Mucosa of descending colon (tissue), 3 donors: ENCODE data around the gene TMEM267. TPM values are rescaled to one million over a fixed set of nuclear protein-coding genes. Genes with fewer than 3 reads are reported as not detected.

Source experiments
- ATAC-seq: fragments of 200-7000 bp; cut with Tn5 transposase; one replicate; pipeline ENCODE4 v1.9.1; 2020; ENCODE audit warnings: mild to moderate bottlenecking, moderate library complexity
- DNase-seq, 3 donors: peaks; one replicate each; pipeline ENCODE4 v3.0.0-alpha.2; 2020
- H3K36me3 ChIP-seq: fragments of 200-600 bp; one replicate; pipeline ENCODE4 v1.8.0; 2021; ENCODE audit warnings: low read depth, mild to moderate bottlenecking
- H3K4me1 ChIP-seq: fragments of 200-600 bp; one replicate; pipeline ENCODE4 v1.8.0; 2021; ENCODE audit warnings: low read depth, mild to moderate bottlenecking
- H3K4me3 ChIP-seq: fragments of 200-600 bp; one replicate; pipeline ENCODE4 v1.8.0; 2021; ENCODE audit warnings: mild to moderate bottlenecking
- H3K9me3 ChIP-seq: fragments of 200-600 bp; one replicate; pipeline ENCODE4 v1.8.0; 2021; ENCODE audit warnings: mild to moderate bottlenecking
- intact Hi-C, 2 donors: fragments of 100-400 bp; cut with DNase I in 1 of 2; cut with micrococcal nuclease in 1 of 2; formaldehyde crosslinking; loops; one replicate each; pipeline versions ENCODE4 v1.11.0 to v1.11.1; 2022; cut with DNase I, micrococcal nuclease
- long read RNA-seq, 2 donors: library from polyadenylated mRNA; unstranded; transcript quantifications; one replicate each; pipeline ENCODE4 v2.0.0, GENCODE V29; 2019 to 2021
- total RNA-seq, 3 donors: library from RNA; stranded (reverse); fragmentation: NEBNext Ultra II Directional in 2 of 3; extraction: Animal tissue kit (Norgen Biotek cat#: 25700) in 2 of 3; gene quantifications; one replicate each; pipeline versions ENCODE4 v1.2.1 to v1.2.4, GENCODE V29; 2021 to 2023
- TF ChIP-seq, protein P1 (sequence below): fragments of 200-600 bp; IDR thresholded peaks from one replicate; pipeline ENCODE4 v1.8.0; 2022; ENCODE audit warnings: antibody characterized with exemption, mild to moderate bottlenecking
- donor health status: DM: no; HTN: no; CAD: no; lungs with moderate emphysema.
- donor health status: DM: no; HTN: no; CAD: no.
- donor health status: DM: no; HTN: yes; CAD: no.

The TMEM267 gene, protein sequence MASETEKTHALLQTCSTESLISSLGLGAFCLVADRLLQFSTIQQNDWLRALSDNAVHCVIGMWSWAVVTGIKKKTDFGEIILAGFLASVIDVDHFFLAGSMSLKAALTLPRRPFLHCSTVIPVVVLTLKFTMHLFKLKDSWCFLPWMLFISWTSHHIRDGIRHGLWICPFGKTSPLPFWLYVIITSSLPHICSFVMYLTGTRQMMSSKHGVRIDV
- 10 to 100 TPM in 2 of 3 donors, 1 to 10 TPM in 1; 8.2 to 10.7 (median 10.6) TPM for total RNA-seq
- long read RNA-seq, donor 1, transcript TMEM267-201 (3 exons, 2,338 nt) = major isoform, 9 of 25 reads
- long read RNA-seq, donor 1, partial matches to known transcripts = 1 of 25 reads
- long read RNA-seq, donor 1, other reads (novel, unspliced or antisense) = 12 of 25 reads
- long read RNA-seq, donor 2, transcript TMEM267-201 (3 exons, 2,338 nt) = major isoform, 6 of 12 reads
- long read RNA-seq, donor 2, partial matches to known transcripts = 1 of 12 reads
- long read RNA-seq, donor 2, other reads (novel, unspliced or antisense) = 4 of 12 reads

DNA sequence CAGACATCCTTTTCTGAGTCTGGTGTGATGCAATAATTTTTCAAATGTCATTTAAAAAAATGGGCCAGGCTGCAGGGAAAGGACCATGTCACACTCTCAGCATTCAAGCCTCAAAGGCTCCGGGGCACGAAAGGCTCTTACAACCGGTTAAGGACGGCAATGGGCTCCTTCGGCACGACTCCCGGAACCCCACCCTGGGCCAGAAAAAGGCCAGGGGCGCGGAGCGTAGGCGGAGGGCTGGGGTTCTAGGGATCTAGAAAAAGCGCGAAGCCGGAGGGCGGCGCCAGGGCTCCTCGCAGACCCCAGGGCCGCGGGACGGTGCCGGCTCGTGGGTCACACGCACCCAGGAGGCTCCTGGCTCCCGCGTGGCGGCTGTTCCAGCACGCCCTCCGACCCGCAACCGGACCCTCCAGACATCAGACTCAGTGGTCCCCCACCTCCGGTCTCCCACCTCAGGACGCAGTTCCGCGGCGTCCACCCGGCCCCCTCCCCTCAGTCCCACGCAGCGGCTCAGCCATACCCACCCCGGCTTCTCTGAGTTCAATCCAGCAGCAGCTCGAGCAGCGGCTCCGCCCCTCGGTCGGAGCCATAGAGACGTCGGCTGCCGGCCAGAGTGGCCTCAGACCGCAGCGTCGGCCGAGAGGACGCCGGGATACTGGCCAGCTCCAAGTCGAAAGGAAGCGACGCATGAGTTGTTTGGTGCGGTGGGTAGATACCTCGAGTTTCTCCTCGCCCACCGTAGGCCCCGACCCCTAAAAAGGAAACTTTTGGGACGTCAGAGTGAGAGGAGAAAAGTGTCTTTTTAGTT, at the start of gene TMEM267:
Gene TMEM267 (minus strand): TSS at position 568 of the 808 bp plus-strand sequence. CDS start 29,896 bp downstream, outside the sequence.
- Histone ChIP-seq H3K4me1 (peaks cover 22% of the 10 kb centered on the region), H3K9me3 (no peaks in the 10 kb centered on the region), H3K4me3 (peak within 1 kb of the TSS; percentile 46), H3K36me3 (no peaks in the 10 kb centered on the region)
- TF ChIP-seq, protein P1, sequence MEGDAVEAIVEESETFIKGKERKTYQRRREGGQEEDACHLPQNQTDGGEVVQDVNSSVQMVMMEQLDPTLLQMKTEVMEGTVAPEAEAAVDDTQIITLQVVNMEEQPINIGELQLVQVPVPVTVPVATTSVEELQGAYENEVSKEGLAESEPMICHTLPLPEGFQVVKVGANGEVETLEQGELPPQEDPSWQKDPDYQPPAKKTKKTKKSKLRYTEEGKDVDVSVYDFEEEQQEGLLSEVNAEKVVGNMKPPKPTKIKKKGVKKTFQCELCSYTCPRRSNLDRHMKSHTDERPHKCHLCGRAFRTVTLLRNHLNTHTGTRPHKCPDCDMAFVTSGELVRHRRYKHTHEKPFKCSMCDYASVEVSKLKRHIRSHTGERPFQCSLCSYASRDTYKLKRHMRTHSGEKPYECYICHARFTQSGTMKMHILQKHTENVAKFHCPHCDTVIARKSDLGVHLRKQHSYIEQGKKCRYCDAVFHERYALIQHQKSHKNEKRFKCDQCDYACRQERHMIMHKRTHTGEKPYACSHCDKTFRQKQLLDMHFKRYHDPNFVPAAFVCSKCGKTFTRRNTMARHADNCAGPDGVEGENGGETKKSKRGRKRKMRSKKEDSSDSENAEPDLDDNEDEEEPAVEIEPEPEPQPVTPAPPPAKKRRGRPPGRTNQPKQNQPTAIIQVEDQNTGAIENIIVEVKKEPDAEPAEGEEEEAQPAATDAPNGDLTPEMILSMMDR = no peak
- peak; percentile 95 for ATAC-seq
- intact Hi-C loops = loop anchor here in 1 of 2 donors (10.0 kb wide), 1 partner anchor 89 kb away; no protein-coding TSS in a partner anchor
- peak; percentile 94 to 96 (median 95) for DNase-seq

DNA sequence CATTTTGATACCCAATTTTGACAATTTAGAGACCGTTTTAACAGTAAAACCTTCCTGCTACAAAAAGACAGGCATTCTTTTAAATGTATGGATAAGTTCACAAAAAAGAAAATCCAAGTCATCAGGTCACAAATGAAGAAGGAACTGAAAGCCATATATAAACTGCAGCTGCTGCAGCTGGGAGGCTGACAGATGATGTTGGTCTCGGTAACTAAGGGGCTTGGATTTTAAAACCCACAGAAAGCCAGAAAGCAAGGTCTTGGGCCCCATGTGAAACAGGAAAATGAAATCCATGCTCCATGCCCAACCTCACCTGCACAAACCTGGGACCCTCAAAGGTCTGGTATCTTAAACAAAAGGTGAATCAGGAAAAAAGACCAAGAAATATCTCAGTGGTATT, 47.0 kb upstream of the TMEM267 start:
- ATAC-seq = no peak
- H3K36me3 ChIP-seq = peaks cover 13% of the 10 kb centered on the region
- intact Hi-C loops = no loop called here

DNA sequence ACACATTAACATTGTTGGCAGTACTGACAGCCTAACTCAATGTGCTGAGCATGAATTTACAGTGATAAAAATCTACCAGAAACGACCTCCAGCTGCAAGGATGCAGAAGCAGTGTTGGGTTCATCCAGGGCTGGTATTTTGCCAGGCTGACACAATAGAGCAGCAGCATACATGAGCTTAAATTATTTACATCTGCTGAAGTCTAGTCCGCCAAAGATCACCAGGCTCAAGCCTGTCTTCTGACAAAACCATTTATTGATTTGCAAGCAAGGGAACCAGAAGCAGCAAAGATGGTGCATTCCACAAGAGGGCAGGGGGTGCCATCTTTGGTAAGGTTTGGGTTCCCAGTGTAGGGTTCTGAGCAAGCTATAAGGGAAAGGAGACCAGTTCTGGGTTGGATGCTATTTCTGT, 40.0 kb upstream of the TMEM267 start:
- Histone ChIP-seq H3K9me3 (no peaks in the 10 kb centered on the region), H3K4me3 (no peak overlapping the region), H3K36me3 (no peaks in the 10 kb centered on the region), H3K4me1 (no peaks in the 10 kb centered on the region)
- TF ChIP-seq, protein P1 = no peak
- no peak for DNase-seq
- no peak for ATAC-seq
- intact Hi-C loops = no loop called here

More for the DNA sequence above, 47.0 kb upstream of the TMEM267 start:
- TF ChIP-seq, protein P1 = no peak
- H3K4me1 ChIP-seq = no peaks in the 10 kb centered on the region
- H3K4me3 ChIP-seq = no peak overlapping the region
- DNase-seq = no peak
- H3K9me3 ChIP-seq = no peaks in the 10 kb centered on the region

DNA sequence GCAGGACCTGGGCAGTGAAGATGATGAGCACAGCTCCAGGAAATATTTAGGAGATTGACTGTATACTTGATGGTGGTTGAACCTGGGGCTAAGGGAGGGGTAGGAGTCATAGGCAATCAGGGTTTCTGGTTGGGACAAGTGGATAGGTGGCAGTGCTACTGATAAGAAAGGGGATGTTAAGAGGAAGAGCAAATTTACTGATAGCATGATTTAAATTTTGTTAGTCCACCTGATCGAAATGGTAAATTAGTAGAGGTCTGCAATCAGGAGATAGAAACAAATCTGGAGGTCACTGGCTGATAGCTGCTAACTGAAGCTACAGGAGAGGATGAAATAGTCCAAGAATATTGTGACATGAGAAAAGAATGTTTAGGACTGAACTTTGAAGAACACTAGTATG, 37.0 kb upstream of the TMEM267 start:
- Histone ChIP-seq H3K4me1 (peaks cover 3% of the 10 kb centered on the region), H3K9me3 (no peaks in the 10 kb centered on the region), H3K4me3 (no peak overlapping the region), H3K36me3 (no peaks in the 10 kb centered on the region)
- no peak for DNase-seq
- TF ChIP-seq, protein P1 = no peak
- intact Hi-C loops = no loop called here
- ATAC-seq = no peak

DNA sequence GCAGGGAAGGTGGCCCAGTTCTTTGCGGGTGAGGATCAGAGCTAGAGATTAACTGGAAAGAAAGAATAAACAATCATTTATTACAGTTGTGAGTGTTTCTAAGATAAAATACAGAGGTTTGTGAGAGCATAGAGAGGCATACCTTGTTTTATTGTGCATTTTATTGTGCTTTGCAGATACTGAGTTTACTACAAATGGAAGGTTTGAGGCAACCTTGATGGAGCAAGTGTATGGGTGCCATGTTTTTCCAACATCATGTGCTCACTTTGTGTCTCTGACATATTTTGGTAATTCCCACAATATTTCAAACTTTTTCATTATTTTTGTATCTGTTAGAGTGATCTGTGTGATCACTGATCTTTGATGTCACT, 32.0 kb upstream of the TMEM267 start:
- Histone ChIP-seq H3K36me3 (no peaks in the 10 kb centered on the region), H3K4me1 (peaks cover 4% of the 10 kb centered on the region), H3K9me3 (no peaks in the 10 kb centered on the region), H3K4me3 (peak overlapping the region; percentile 10)
- TF ChIP-seq, protein P1 = no peak
- ATAC-seq (no peak), DNase-seq (peak in 1 of 3 donors; percentile 14)
- intact Hi-C loops = no loop called here
